GM23338 (cell line): ENCODE measurements around the gene MR1. TPM values are rescaled to one million over a fixed set of nuclear protein-coding genes. Genes with fewer than 3 reads are reported as not detected.

ENCODE experiments used
- ATAC-seq: fragments of 200-7000 bp; cut with Tn5 transposase; 3 replicates; pipeline ENCODE4 v1.9.1; 2020
- DNase-seq: peaks from one replicate; pipeline ENCODE4 v3.0.0-alpha.2; 2015; ENCODE audit warnings: low spot score
- H2AFZ ChIP-seq: fragments of 200-600 bp; sonication (generic); 2 replicates; pipeline ENCODE4 v1.8.0; 2016; ENCODE audit warnings: antibody characterized with exemption, mild to moderate bottlenecking, moderate library complexity
- H3F3A ChIP-seq: fragments of 200-600 bp; sonication (generic); replicated peaks from 2 replicates; pipeline ENCODE4 v1.8.0; 2017; ENCODE audit warnings: antibody characterized with exemption, mixed run types, low read depth
- H3K27ac ChIP-seq: fragments of 200-600 bp; sonication (generic); 2 replicates; pipeline ENCODE4 v1.6.1; 2016; ENCODE audit warnings: low read depth
- H3K27me3 ChIP-seq: fragments of 200-600 bp; sonication (generic); 2 replicates; pipeline ENCODE4 v1.8.0; 2016; ENCODE audit warnings: mild to moderate bottlenecking, mixed run types, moderate library complexity; ENCODE audit not compliant: insufficient read depth
- H3K36me3 ChIP-seq: fragments of 200-600 bp; sonication (generic); 2 replicates; pipeline ENCODE4 v1.8.0; 2016; ENCODE audit warnings: mild to moderate bottlenecking; ENCODE audit not compliant: insufficient read depth
- H3K4me1 ChIP-seq: fragments of 200-600 bp; sonication (generic); 2 replicates; pipeline ENCODE4 v1.8.0; 2016; ENCODE audit warnings: mild to moderate bottlenecking, moderate library complexity; ENCODE audit not compliant: insufficient read depth
- H3K4me2 ChIP-seq: fragments of 200-600 bp; sonication (generic); 2 replicates; pipeline ENCODE4 v1.7.1; 2017; ENCODE audit warnings: mixed run types
- H3K4me3 ChIP-seq: fragments of 200-600 bp; sonication (generic); 2 replicates; pipeline ENCODE4 v1.6.1; 2016; ENCODE audit warnings: mixed run types
- H3K79me2 ChIP-seq: fragments of 200-600 bp; sonication (generic); replicated peaks from 2 replicates; pipeline ENCODE4 v1.8.0; 2017; ENCODE audit warnings: mild to moderate bottlenecking; ENCODE audit not compliant: insufficient read depth
- H3K9me2 ChIP-seq: fragments of 200-600 bp; sonication (generic); 2 replicates; pipeline ENCODE4 v1.8.0; 2017; ENCODE audit not compliant: insufficient read depth
- H4K20me1 ChIP-seq: fragments of 200-600 bp; sonication (generic); replicated peaks from 2 replicates; pipeline ENCODE4 v1.8.0; 2017; ENCODE audit warnings: mild to moderate bottlenecking; ENCODE audit not compliant: insufficient read depth
- H3K27ac Mint-ChIP-seq: 2 replicates; pipeline ENCODE4 v1.8.0; 2020; ENCODE audit warnings: inconsistent platforms, mild to moderate bottlenecking, moderate library complexity, mixed read lengths
- H3K27me3 Mint-ChIP-seq: 3 replicates; pipeline ENCODE4 v1.8.0; 2022; ENCODE audit warnings: low read depth, mild to moderate bottlenecking, moderate library complexity, mixed read lengths, inconsistent platforms; ENCODE audit not compliant: insufficient read depth, poor library complexity
- H3K36me3 Mint-ChIP-seq: 3 replicates; pipeline ENCODE4 v1.8.0; 2021; ENCODE audit warnings: low read depth, mild to moderate bottlenecking, inconsistent platforms, moderate library complexity, mixed read lengths
- H3K4me1 Mint-ChIP-seq: 3 replicates; pipeline ENCODE4 v1.8.0; 2020; ENCODE audit warnings: mild to moderate bottlenecking, inconsistent platforms, mixed read lengths
- H3K4me3 Mint-ChIP-seq: 3 replicates; pipeline ENCODE4 v1.8.0; 2021; ENCODE audit warnings: moderate library complexity, mild to moderate bottlenecking, inconsistent platforms, mixed read lengths
- H3K9me3 Mint-ChIP-seq: 3 replicates; pipeline ENCODE4 v1.8.0; 2020; ENCODE audit warnings: moderate library complexity, mild to moderate bottlenecking, inconsistent platforms, mixed read lengths
- CTCF ChIP-seq, 2 experiments: fragments of 200-600 bp in 1 of 2; sonication (generic) in 1 of 2; conservative IDR thresholded peaks; 2 replicates each; pipeline versions ENCODE4 v1.5.1 to v1.6.1; 2016 to 2017; ENCODE audit warnings: antibody characterized with exemption in 2 of 2, low read depth in 2 of 2, mild to moderate bottlenecking in 2 of 2, moderate library complexity in 1 of 2
- ETS1 ChIP-seq: IDR thresholded peaks from 2 replicates; pipeline ENCODE4 v1.6.1; 2016; ENCODE audit warnings: antibody characterized with exemption
- EZH2 ChIP-seq: fragments of 200-600 bp; sonication (generic); IDR thresholded peaks from one replicate; pipeline ENCODE4 v1.8.0; 2017; ENCODE audit warnings: antibody characterized with exemption, mild to moderate bottlenecking, low read depth; ENCODE audit not compliant: unreplicated experiment
- EZH2phosphoT487 ChIP-seq: fragments of 200-600 bp; sonication (generic); IDR thresholded peaks from one replicate; pipeline ENCODE4 v1.8.1; 2018; ENCODE audit warnings: antibody characterized with exemption; ENCODE audit not compliant: unreplicated experiment
- POLR2AphosphoS5 ChIP-seq: IDR thresholded peaks from 2 replicates; pipeline ENCODE4 v1.6.1; 2016; ENCODE audit warnings: antibody characterized with exemption, low read depth
- STAT1 ChIP-seq: IDR thresholded peaks from one replicate; pipeline ENCODE4 v1.6.1; 2016; ENCODE audit warnings: antibody characterized with exemption; ENCODE audit not compliant: unreplicated experiment
- ZNF462 ChIP-seq: fragments of 250-450 bp; sonication (Bioruptor Pico); IDR thresholded peaks from 2 replicates; pipeline ENCODE4 v1.5.0; 2020; ENCODE audit warnings: mild to moderate bottlenecking, moderate library complexity
- polyA plus RNA-seq: library from polyadenylated mRNA; unstranded; fragments of >200 nt; fragmentation: Nextera tagmentation; extraction: Ambion mirVana; gene quantifications from 2 replicates; pipeline ENCODE4 v1.2.1, GENCODE V29; 2016
- total RNA-seq: library from RNA; depleted of rRNA; stranded (reverse); fragments of >200 nt; shearing (Covaris generic); gene quantifications from 2 replicates; pipeline ENCODE4 v1.2.3, GENCODE V29; 2014

MR1 gene
- total and polyA plus RNA-seq, 2 experiments from 2014 or later: 0.18 TPM; not detected in 1

GRCh38 chr1:181104042-181104789 is 70.4 kb downstream of the MR1 start:
- H3K4me3 Mint-ChIP-seq: peak overlapping the region; percentile 88
- Histone ChIP-seq H3F3A (peaks cover 18% of the 10 kb centered on the region; the same call in 1 of the 2 replicates), H2AFZ (peak overlapping the region; percentile 84), H3K4me3 (peak overlapping the region; percentile 78), H3K27ac (no peak overlapping the region), H3K79me2 (no peaks in the 10 kb centered on the region), H3K9me2 (no peaks in the 10 kb centered on the region), H3K27me3 (peaks cover 82% of the 10 kb centered on the region), H3K36me3 (no peaks in the 10 kb centered on the region), H3K4me2 (peak overlapping the region; percentile 89), H4K20me1 (no peaks in the 10 kb centered on the region; the same call in 1 of the 2 replicates), H3K4me1 (peaks cover 76% of the 10 kb centered on the region)
- ATAC-seq (peak; percentile 44), DNase-seq (peak; percentile 67)
- no peaks in the 10 kb centered on the region; the same call in 2 of the 3 replicates for H3K9me3 Mint-ChIP-seq
- peak overlapping the region; percentile 81 for H3K27ac Mint-ChIP-seq
- H3K4me1 Mint-ChIP-seq: peaks cover 79% of the 10 kb centered on the region
- peaks cover 56% of the 10 kb centered on the region for H3K27me3 Mint-ChIP-seq
- peaks cover 4% of the 10 kb centered on the region; the same call in 1 of the 3 replicates for H3K36me3 Mint-ChIP-seq
- TF ChIP-seq EZH2 (peak; percentile 24), STAT1 (no peak), POLR2AphosphoS5 (no peak), CTCF (conservative IDR thresholded peaks at IDR 0.05; ENCODE audit: low read depth in 2 of 2) (peak in 1 of 2 experiments; percentile 11; a peak in 1 of 4 replicates)

GRCh38 chr1:181104790-181105133 is 71.0 kb downstream of the MR1 start:
- Histone ChIP-seq H4K20me1 (no peaks in the 10 kb centered on the region; the same call in 1 of the 2 replicates), H3K4me2 (peak overlapping the region; percentile 89), H3K4me3 (peak overlapping the region; percentile 78), H3K36me3 (no peaks in the 10 kb centered on the region), H3K9me2 (no peaks in the 10 kb centered on the region), H3K27me3 (peaks cover 82% of the 10 kb centered on the region), H3K4me1 (peaks cover 76% of the 10 kb centered on the region), H3K27ac (no peak overlapping the region), H3K79me2 (no peaks in the 10 kb centered on the region), H3F3A (peaks cover 18% of the 10 kb centered on the region; the same call in 1 of the 2 replicates), H2AFZ (peak overlapping the region; percentile 84)
- peak; percentile 86 for DNase-seq
- peaks cover 54% of the 10 kb centered on the region for H3K27me3 Mint-ChIP-seq
- ATAC-seq: peak; percentile 22
- H3K4me3 Mint-ChIP-seq: peak overlapping the region; percentile 88
- peaks cover 4% of the 10 kb centered on the region; the same call in 1 of the 3 replicates for H3K36me3 Mint-ChIP-seq
- peaks cover 79% of the 10 kb centered on the region for H3K4me1 Mint-ChIP-seq
- no peaks in the 10 kb centered on the region; the same call in 2 of the 3 replicates for H3K9me3 Mint-ChIP-seq
- H3K27ac Mint-ChIP-seq: peak overlapping the region; percentile 81; the same call in 1 of the 2 replicates
- TF ChIP-seq EZH2phosphoT487 (no peak), ZNF462 (CRISPR knock-in tag) (no peak), ETS1 (no peak), POLR2AphosphoS5 (no peak)
